NCI-H1694 (cell line): Measurements from ENCODE around the gene IDUA.

Experiments
- DNase-seq: peaks from one replicate; lab custom pipeline; 2025; lab: John Stamatoyannopoulos, UW

The IDUA gene

DNA sequence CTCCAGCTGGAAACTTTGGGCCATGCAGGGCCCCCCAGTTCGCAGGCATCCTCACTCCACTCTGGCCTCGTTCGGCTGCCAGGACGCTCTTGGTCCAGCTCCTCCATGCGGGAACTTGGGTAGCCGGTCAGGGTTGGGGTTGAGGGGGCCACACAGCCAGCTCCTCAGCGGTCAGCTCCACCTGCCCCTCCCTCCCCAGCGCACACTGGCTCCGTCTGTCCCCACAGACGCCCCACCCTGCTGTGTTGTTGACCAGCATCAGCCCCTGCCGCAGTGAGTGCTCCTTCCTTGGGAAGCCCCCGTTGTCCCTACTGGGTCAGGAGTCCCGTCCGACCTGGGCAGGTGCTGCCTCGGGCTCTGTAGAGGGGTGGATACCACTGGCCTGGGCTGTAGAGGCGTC lies 30.4 kb downstream of the IDUA start:
- no peak for DNase-seq

DNA sequence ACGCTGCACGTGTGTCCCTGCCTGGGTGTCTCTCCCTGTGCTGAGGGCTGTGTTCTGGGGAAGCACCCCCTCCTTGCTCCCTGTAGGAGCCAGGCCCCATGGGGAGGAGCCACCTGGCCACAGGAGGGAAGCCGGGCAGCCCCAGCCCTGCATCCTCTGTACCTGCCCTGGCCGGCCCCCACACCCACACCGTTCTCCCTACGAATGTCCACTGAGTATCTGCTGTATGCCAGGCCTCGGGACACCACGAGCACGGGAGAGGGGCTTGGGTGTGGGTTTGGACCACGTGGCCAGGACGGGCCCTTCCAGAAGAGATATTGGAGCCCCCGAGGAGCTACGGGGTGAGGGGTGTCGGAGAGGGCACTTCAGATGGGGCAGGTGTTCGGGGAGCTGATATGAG lies 30.9 kb downstream of the IDUA start:
- DNase-seq = no peak

DNA sequence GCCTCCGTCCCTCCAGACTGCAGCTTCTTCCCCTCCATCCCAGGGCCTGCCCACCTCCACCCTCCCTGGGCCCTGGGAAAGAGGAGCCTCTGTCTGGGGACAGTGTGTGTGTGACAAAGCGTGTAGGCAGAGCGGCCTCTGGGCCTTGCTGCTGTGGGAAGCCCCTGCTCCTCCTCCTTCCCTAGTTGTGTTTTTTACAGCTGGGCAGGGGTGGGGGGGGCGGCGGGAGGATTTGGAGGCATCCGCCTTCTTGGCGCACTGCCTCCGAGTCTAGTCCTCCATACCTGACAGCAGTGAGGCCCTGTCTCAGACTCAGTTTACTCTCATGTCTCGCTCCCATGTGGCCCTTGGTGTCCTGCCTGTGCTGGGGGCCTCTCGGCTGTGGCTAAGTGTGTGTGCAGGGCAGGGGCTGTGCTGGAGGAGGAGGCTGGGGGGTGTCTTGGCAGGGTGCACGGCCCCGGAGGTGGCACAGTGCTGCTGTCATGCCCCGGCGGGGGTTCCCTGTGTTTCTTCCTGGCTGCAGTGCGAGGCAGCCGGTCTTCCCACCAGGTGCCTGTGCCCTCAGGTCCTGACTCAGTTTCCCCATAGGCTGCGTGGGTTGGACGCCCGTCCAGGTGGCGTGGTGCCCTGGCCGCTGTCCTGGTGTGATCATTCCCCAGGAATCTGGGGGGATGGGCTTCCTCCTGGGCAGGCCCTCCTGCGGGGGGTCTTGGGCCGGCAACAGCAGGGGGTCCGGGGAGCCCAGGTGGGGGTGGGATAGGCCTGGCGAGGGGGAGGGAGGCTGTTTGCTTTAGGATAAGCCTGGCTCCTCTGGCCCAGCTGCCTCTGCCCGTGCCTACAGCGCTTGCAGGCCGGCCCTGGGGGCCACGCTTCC lies 31.5 kb downstream of the IDUA start:
- no peak for DNase-seq

DNA sequence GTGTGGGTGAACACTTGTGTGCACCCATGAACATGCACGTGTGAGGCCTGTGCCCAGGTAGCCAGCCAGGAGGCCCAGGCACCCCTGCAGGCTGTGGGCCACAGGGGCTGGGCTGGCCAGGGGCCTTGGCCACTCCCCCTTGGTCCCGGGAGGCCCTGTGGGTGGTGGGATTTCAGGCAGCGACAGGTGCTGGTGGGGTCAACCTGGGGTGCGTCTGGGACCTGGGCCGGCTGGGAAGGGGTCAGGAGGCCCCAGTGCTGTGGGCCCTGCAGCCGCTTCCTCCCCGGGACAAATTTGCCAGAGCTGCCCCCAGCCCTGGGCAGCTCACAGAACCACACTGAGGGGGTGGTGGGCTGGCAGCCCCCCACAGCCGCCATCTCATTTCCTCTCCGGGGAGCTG lies 32.5 kb downstream of the IDUA start:
- no peak for DNase-seq

DNA sequence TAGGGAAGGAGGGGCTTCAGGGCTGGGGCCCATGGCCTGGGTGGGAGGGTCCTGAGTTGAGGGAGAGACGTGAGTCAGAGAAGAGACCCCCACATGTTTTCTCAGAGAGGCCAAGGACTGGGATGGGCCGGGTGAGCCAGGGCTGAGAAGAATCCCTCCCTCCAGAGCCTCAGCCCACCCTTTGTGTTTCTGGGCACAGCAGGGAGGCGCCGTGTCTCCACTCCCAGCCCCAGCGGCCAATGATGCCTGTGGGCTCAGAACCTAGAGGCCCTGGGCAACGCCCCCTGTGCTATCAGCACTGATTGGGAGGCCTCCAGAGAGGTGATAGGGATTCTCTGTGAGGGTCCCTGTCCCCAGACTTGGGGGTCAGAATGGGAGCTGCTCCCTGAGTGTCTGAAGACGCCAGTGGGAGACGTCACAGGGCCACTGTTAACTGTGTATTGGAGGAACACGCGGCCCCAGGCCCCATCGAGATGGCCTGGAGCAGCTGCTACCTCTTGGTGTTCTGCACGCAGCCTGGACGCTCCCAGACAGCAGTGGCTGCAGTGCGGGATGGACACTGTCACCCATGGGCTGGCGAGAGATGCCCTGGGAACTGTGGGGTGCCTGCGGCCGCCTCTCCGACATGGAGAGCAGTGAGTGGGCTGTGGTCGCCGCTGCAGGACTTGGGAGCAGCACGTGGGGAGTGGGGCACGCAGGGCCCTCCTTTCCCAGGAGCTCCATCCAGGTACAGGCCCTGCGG lies 33.1 kb downstream of the IDUA start:
- no peak for DNase-seq

DNA sequence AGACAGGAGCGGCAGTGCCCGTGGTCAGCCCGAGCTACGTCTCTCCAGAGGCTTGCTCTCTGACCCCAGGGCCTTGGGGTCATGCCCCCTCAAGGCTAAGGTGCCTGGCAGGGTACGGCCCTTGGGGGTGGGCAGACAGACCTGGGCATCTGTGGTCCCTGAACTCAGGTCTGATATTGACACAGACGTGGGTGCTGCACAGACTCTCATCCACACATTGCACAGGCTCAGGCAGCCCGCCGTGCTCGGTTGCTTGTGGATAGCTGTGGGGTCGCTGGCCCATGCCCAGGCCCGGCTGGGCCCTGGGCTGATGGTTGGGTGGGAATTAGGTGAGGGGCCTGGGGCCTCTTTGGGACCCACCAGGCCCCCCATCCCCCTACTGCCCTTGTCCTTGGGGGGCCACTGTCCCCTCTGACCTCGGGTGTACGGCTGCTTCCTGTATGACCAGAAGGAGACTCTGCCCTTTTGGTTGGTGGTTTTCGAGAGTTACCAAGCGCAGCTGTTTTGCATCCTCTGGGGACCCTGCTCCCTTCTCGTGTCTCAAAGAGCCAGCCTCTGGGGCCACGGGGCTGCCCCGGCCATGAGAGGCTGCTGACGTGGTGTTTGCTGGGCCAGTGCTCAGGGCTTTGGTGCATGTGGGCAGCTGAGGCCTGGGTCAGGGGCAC lies 34.7 kb downstream of the IDUA start:
- DNase-seq = no peak

DNA sequence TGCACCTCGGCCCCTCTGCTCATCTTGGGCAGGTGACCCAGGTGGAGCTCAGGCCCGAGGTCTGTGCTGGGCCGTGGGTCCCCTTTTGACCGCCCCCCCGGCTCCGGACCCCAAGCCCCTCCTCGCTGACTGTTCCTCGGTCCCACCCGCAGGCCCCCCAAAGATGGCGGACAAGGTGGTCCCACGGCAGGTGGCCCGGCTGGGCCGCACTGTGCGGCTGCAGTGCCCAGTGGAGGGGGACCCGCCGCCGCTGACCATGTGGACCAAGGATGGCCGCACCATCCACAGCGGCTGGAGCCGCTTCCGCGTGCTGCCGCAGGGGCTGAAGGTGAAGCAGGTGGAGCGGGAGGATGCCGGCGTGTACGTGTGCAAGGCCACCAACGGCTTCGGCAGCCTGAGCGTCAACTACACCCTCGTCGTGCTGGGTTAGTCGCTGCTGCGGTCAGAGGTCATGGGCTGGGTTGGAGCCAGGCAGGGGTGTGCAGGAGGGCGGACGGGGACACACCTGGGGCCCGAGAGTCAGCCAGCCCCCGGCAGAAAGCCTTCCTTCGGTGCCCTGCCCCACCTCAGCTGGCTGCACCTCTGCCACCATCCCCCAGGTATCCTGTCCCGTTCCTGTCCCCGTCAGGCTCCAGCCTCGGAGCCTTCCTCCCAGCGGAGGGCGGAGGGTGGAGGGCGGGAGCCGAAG lies 35.4 kb downstream of the IDUA start:
- no peak for DNase-seq

DNA sequence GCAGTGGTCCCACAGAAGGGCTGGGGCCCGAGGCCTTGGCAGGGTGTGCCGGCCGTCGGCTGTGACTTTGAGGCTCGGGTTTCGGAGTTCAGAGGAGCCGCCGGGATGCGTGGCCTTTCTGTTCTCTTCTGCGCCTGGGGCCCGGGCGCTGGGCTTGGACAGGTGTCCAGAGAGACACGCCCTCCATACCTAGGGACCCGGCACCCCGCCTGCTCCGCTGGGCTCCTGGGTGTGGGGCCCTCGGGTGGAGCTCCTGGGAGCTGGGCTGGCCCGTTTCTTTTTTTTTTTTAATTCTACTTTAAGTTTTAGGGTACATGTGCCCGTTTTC lies 35.9 kb downstream of the IDUA start:
- no peak for DNase-seq

DNA sequence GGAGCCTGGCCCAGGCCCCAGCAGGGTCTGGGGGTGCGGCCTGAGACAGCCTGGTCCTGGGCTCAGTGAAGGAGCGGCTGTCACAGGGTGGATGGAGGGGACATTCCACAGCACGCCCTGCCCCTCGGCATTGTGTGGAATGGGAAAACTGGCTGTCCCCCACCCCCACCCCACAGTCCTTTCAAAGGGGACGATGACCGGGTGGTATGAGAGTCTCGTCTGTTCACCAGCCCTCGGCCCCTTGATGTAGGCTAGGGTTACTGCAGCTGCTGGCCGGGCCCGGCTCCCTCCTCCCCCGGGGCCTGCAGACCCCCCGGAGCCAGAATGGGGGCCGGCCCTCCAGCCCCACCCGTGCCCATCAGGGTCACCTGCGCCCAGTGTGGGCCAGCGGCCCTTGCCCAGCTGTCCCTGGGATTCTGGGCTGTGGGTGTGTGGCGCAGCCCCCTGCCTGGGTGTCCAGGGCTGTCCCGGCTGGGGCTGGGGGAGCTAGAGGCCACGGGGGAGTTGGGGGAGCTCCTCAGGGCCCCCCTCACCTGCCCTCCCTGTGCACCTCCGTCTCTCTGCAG lies 36.3 kb downstream of the IDUA start:
- DNase-seq = no peak

DNA sequence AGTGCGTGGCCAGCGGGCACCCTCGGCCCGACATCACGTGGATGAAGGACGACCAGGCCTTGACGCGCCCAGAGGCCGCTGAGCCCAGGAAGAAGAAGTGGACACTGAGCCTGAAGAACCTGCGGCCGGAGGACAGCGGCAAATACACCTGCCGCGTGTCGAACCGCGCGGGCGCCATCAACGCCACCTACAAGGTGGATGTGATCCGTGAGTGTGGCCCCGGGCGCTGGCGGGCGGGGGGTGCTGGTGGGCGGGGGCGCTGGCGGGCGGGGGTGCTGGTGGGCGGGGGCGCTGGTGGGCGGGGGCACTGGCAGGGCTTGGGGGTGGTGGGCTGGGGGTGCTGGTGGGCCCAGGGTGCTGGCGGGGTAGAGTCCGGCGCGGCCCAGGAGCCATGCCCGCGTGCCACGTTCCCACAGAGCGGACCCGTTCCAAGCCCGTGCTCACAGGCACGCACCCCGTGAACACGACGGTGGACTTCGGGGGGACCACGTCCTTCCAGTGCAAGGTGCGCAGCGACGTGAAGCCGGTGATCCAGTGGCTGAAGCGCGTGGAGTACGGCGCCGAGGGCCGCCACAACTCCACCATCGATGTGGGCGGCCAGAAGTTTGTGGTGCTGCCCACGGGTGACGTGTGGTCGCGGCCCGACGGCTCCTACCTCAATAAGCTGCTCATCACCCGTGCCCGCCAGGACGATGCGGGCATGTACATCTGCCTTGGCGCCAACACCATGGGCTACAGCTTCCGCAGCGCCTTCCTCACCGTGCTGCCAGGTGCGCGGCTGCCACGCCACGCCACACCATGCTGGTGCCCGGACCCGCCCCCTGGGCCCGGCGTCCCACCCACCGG lies 37.3 kb downstream of the IDUA start:
- no peak for DNase-seq

DNA sequence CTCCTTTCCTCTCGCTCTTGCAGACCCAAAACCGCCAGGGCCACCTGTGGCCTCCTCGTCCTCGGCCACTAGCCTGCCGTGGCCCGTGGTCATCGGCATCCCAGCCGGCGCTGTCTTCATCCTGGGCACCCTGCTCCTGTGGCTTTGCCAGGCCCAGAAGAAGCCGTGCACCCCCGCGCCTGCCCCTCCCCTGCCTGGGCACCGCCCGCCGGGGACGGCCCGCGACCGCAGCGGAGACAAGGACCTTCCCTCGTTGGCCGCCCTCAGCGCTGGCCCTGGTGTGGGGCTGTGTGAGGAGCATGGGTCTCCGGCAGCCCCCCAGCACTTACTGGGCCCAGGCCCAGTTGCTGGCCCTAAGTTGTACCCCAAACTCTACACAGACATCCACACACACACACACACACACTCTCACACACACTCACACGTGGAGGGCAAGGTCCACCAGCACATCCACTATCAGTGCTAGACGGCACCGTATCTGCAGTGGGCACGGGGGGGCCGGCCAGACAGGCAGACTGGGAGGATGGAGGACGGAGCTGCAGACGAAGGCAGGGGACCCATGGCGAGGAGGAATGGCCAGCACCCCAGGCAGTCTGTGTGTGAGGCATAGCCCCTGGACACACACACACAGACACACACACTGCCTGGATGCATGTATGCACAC lies 38.2 kb downstream of the IDUA start:
- DNase-seq = no peak

DNA sequence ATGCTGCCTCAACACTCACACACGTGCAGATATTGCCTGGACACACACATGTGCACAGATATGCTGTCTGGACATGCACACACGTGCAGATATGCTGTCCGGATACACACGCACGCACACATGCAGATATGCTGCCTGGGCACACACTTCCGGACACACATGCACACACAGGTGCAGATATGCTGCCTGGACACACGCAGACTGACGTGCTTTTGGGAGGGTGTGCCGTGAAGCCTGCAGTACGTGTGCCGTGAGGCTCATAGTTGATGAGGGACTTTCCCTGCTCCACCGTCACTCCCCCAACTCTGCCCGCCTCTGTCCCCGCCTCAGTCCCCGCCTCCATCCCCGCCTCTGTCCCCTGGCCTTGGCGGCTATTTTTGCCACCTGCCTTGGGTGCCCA lies 39.3 kb downstream of the IDUA start:
- no peak for DNase-seq

DNA sequence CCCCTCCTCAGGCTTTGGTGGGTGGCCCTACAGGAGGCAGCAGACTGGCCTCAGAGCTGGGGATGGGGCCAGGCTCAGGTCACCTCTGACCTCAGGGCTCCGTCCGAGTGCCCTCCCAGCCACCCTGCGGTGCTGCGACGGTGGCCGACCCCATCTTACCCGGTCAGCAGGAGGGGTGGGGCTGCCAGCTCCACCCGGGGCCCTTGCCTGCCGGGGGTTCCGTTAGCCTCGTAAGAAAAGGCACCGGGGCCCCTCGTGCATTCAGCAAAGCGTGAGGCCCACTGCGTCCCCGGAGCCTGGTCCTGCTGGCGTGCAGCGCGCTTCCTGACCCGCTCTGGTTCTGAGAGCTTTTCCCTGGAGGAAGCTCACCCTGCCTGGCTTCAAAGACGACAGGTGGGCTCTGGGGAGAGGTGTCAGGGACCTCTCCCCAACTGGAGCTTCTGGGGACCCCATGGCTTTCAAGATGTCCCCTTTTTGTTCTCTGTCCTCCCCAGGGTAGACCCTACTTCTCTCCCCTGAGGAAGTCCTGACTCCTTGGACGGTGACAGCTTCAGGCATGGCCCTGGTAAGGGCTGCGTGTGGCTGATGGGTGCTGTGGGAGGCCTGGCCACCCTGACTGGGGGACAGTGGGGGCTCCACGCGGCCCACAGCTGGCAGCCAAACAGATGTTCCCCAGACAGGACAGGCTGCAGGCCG lies 40.5 kb downstream of the IDUA start:
- no peak for DNase-seq

DNA sequence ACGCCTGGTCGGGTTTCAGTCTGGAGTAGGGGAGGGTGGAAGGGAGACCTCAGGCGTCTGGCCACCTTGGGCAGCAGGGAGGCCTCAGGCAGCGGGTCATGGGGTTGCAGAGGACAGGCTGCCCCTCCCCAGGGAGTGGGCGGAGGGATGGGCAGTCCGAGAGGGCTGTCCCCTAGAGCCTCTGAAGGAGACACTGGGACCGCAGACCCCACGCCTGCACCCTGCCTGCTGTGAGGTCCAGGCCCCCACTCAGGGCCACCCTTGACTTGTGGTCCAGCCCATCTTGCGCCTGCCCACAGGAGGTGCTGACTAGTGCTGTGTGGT lies 41.0 kb downstream of the IDUA start:
- DNase-seq = no peak

DNA sequence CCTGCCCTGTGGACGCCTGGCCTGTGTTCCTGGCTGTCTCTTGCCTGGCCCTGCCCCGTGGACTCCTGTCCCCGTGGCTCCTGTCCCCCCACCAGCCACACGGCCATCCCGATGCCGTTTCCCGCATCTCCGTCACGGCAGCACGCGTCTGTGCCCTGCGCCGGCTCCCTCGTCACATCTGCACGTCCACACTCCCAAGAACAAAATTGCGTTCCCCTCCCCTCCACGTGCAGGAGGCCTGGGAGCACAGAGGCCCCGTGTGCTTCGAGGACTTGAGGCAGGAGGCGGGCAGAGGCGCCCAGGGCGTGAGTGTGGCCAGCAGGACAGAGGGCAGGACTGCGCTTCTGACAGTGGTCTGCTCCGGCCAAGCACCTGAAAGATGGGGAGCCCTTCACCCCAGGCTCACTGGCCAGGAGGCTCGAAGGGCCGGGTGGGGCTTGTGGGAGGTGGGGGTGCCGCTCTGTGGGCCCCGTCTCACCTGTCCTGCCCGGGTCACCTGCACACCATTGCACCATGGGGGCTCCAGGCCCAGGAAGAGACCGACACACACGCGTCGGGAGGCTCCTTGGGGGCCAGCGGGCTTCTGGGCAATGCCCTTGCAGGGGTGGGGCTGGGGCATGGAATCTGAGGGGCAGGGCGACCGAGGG lies 41.9 kb downstream of the IDUA start:
- no peak for DNase-seq

DNA sequence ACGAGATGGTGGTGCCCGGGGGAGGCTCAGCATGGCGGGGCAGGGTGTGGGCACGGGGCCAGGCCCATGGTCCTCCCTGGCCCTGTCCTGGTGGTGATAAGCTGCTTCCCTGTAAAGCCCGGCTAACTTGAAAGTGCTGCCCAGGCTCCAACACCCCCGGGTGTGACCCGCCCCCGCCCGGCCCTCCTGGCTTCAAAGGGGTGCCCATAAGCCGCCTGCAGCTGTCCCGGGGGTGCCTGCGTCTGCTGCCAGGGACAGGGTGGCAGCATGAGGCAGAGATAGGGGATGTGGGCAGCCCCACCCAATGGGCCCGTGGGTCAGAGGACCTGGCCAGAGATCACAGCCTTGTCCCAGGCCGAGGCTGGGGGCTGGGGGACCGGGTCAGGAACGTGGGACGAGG lies 42.7 kb downstream of the IDUA start:
- no peak for DNase-seq

DNA sequence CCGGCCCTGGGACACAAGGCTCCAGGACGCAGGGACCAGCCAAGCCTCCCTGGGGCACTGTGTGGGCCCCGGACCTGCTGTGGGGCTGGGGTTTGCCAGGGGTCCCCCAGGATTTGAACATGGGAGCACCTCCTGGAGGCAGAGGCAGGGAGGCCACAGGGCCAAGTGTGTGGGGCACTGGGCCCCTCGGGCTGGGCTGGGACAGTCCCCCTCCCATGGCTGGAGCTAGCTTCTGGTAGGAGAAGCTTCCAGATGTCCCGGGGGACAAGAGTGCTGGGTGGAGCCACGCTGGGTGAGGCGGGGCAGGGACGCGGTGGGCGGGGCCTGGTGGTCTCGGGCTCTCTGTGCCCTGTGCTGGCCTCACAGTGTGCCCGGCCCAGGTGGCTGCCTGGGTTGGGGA lies 43.2 kb downstream of the IDUA start:
- DNase-seq = no peak

DNA sequence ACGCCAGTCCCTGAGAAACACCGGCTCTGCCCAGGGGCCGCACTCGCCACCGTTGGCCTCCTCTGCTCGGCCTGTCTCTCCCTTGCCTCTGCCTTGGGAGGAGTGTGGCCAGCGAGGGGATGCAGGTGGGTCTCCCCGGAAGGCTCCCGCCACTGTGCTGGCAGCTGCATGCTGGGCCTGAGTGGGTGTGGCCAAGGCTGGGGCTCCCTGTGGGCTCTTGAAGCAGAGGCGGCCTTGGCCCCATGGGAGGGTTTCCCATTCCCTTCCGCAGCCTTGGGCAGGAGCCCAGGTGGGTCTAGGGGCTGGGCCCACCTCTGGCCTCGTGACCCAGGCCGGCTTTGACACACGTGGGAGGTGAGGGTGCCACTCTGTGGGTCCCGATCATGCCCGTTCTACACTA lies 43.7 kb downstream of the IDUA start:
- DNase-seq = no peak

DNA sequence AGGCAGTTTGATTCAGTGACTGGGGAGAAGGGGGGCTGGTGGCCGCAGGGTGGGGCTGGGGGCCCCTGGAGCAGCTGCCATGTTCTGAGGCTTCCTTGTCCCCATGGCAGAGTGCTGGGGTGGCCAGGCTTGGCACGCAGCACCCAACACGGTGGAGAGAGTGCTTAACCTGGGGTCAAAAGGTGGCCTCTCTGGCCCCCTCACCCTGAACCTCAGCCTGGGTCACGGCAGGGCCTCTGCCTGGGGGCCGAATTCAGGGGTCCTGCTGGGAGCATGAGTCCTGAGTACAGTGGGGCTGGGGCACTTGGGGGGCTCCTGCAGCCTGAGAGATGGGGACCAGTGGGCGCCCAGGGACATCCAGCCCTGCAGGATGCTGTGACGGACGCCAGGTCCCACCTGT lies 44.5 kb downstream of the IDUA start:
- no peak for DNase-seq
